GM19438 (cell line): ENCODE data around the gene PCDHGA10.
A peak's percentile ranks its signal among the peaks of the same experiment; 100 is the strongest.
"Not testable (repeated sequence)": the region's sequence is repeated elsewhere in the genome, so short reads cannot be mapped to it uniquely, and the experiment has no call there.

Experiments used
- ATAC-seq: cut with Tn5 transposase; IDR thresholded peaks from one replicate; pipeline ENCODE4 v1.9.1; 2021; ENCODE audit warnings: low read depth; ENCODE audit not compliant: unreplicated experiment

PCDHGA10 gene

GRCh38 chr5:141420855-141421488 lies 8.2 kb downstream of the PCDHGA10 start, which contains the start of gene PCDHGA11:
TSS of gene PCDHGA11 (plus strand) at chr5:141421051. CDS start at chr5:141421228, 177 bp downstream.
- ATAC-seq, result no peak

GRCh38 chr5:141421489-141421855 lies 8.7 kb downstream of the PCDHGA10 start:
- ATAC-seq, result no peak

GRCh38 chr5:141422742-141423291 lies 10.0 kb downstream of the PCDHGA10 start:
- no peak for ATAC-seq

DNA sequence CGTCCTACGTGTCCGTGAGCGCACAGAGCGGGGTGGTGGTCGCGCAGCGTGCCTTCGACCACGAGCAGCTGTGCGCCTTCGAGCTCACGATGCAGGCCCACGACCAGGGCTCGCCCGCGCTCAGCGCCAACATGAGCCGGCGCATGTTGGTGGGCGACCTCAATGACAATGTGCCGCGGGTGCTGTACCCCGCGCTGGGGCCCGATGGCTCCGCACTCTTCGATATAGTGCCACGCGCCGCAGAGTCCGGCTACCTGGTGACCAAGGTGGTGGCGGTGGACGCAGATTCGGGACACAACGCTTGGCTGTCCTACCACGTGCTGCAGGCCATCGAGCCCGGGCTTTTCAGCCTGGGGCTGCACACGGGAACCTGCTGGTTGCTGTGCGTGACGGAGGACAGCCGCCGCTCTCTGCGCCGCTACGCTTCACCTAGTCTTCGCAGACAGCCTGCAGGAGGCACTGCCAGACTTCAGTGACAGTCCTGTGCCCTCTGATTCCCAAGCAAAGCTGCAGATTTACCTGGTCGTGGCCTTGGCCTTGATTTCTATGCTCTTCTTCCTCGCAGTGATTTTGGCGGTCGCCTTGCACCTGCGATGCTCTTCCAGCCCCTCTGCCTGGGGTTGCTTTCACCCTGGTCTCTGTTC lies 15.1 kb downstream of the PCDHGA10 start:
- no peak for ATAC-seq

DNA sequence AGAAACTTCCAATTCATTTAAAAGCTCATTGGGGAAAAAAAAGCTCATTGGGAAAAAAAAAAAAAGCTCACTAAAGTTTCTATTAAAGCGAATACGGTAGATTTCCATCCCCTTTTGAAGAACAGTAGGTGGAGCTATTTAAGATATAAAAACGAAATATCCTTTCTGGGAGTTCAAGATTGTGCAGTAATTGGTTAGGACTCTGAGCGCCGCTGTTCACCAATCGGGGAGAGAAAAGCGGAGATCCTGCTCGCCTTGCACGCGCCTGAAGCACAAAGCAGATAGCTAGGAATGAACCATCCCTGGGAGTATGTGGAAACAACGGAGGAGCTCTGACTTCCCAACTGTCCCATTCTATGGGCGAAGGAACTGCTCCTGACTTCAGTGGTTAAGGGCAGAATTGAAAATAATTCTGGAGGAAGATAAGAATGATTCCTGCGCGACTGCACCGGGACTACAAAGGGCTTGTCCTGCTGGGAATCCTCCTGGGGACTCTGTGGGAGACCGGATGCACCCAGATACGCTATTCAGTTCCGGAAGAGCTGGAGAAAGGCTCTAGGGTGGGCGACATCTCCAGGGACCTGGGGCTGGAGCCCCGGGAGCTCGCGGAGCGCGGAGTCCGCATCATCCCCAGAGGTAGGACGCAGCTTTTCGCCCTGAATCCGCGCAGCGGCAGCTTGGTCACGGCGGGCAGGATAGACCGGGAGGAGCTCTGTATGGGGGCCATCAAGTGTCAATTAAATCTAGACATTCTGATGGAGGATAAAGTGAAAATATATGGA lies 17.7 kb downstream of the PCDHGA10 start, which contains the start of gene PCDHGA12:
TSS of gene PCDHGA12 (plus strand) at position 176 of the 782 bp plus-strand sequence. CDS start at position 429, 253 bp downstream.
- ATAC-seq, result peak; percentile 89

DNA sequence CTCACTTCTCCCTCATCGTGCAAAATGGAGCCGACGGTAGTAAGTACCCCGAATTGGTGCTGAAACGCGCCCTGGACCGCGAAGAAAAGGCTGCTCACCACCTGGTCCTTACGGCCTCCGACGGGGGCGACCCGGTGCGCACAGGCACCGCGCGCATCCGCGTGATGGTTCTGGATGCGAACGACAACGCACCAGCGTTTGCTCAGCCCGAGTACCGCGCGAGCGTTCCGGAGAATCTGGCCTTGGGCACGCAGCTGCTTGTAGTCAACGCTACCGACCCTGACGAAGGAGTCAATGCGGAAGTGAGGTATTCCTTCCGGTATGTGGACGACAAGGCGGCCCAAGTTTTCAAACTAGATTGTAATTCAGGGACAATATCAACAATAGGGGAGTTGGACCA lies 18.5 kb downstream of the PCDHGA10 start:
- ATAC-seq, result no peak

DNA sequence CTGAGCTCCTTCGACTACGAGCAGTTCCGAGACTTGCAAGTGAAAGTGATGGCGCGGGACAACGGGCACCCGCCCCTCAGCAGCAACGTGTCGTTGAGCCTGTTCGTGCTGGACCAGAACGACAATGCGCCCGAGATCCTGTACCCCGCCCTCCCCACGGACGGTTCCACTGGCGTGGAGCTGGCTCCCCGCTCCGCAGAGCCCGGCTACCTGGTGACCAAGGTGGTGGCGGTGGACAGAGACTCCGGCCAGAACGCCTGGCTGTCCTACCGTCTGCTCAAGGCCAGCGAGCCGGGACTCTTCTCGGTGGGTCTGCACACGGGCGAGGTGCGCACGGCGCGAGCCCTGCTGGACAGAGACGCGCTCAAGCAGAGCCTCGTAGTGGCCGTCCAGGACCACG lies 19.5 kb downstream of the PCDHGA10 start:
- not testable (repeated sequence) for ATAC-seq

- not testable (repeated sequence) for ATAC-seq
These were observed 19.9 kb downstream of the PCDHGA10 start for GRCh38 chr5:141432726-141433125.

DNA sequence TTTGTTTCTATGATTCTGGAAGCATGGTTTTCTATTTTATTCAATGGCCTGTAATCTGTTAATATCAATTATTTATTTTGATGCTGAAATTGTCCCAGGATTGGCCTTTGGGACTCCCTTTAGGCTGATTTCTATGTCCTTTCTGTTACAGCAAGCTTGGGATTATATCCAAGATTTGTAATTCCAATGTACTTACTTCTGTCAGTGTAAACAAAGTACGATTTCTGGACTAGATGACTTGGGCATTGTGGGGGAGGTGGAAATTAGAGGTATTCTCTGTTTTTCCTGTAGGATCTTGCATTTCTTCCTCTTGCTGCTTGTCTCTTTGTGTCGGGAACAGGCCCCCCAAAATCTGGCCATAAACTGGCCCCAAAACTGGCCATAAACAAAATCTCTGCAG lies 21.2 kb downstream of the PCDHGA10 start:
- ATAC-seq, result no peak

DNA sequence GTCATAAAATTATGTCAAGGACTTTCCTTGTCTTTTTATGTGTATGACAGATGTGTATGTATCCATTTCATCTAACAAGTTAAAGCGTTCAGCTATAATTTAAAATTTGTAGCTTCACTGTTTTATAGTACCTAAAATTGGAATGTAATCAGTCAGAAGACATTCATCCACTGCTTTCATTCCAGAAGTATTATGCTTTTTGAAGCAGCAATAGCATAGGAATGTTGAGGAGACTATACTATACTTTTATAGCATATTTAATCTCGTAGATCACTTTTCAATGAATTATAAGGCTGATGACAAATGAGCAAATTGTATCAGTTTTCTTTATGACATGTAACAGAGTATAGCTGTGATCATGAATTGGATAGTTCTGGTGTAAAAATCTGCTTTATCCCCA lies 24.4 kb downstream of the PCDHGA10 start:
- no peak for ATAC-seq

GRCh38 chr5:141439411-141440141 lies 26.8 kb downstream of the PCDHGA10 start:
- ATAC-seq, result no peak

DNA sequence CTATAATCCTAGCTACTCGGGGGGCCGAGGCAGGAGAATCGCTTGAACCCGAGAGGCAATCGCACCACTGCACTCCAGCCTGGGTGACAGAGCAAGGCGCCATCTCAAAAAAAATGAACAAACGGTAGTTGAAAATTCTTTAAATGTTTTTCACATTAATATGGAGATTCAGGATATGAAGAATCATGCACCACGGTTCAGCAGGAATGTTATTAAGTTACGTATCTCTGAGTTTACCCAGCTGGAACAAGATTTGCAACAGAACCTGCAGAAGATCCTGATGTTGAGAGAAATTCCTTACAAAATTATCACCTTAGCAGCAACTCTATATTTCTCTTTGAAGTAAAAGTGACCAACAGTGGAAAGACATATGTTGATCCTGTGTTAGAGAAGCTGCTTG lies 27.6 kb downstream of the PCDHGA10 start:
- ATAC-seq, result no peak

- no peak for ATAC-seq
These were observed 28.9 kb downstream of the PCDHGA10 start for GRCh38 chr5:141441571-141442170.

DNA sequence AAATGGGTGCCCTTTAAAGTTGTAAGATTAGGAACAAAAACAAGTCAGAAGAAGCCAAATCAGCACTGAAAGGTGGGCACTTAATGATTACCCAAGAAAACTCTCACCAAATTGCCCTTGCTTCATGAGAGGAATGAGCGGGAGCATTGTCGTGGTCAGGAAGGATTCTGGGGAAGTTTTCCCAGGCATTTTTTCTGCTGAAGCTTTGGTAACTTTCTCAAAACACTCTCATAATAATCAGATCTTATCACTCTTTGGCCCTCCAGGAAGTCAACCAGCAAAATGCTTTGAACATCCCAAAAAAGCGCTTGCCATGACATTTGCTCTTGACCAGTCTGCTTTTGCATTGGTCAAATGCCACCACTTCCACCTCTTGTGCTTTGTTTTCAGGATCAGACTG lies 52.6 kb downstream of the PCDHGA10 start:
- ATAC-seq, result no peak
